DND-41 (cell line): Measurements from ENCODE around the gene LONP2.

Source experiments
- ATAC-seq: fragments of 200-7000 bp; cut with Tn5 transposase; 3 replicates; pipeline ENCODE4 v1.9.1; 2021; ENCODE audit warnings: low read depth; ENCODE audit not compliant: insufficient read depth
- DNase-seq: peaks from one replicate; pipeline ENCODE4 v3.0.0-alpha.2; 2020
- H2AFZ ChIP-seq: 2 replicates; pipeline ENCODE4 v1.6.0; 2012; ENCODE audit warnings: low read depth, low read length
- H3K27ac ChIP-seq: 2 replicates; pipeline ENCODE4 v1.5.1; 2012; ENCODE audit warnings: low read length, inconsistent platforms
- H3K27me3 ChIP-seq: fragments of 200-600 bp; sonication (generic); 2 replicates; pipeline ENCODE4 v1.6.0; 2012; ENCODE audit warnings: low read length, mild to moderate bottlenecking, inconsistent platforms; ENCODE audit not compliant: insufficient read depth, poor library complexity
- H3K36me3 ChIP-seq: 2 replicates; pipeline ENCODE4 v1.5.1; 2012; ENCODE audit warnings: low read length, inconsistent platforms; ENCODE audit not compliant: insufficient read depth
- H3K4me1 ChIP-seq: 2 replicates; pipeline ENCODE4 v1.5.1; 2012; ENCODE audit warnings: mild to moderate bottlenecking, low read length; ENCODE audit not compliant: insufficient read depth
- H3K4me2 ChIP-seq: 2 replicates; pipeline ENCODE4 v1.6.0; 2012; ENCODE audit warnings: mild to moderate bottlenecking, moderate library complexity, low read length, inconsistent platforms; ENCODE audit not compliant: insufficient read depth
- H3K4me3 ChIP-seq, 2 experiments: fragments of 200-600 bp in 1 of 2; shearing (Covaris generic) in 1 of 2; 2 replicates each; pipeline ENCODE4 v1.5.1; 2012 to 2016; ENCODE audit warnings: inconsistent platforms in 2 of 2, low read length in 2 of 2, mild to moderate bottlenecking in 2 of 2, low read depth in 1 of 2, moderate library complexity in 1 of 2
- H3K79me2 ChIP-seq: 2 replicates; pipeline ENCODE4 v1.6.0; 2012; ENCODE audit warnings: low read length, inconsistent platforms; ENCODE audit not compliant: insufficient read depth
- H3K9ac ChIP-seq: 2 replicates; pipeline ENCODE4 v1.6.0; 2012; ENCODE audit warnings: low read depth, mild to moderate bottlenecking, inconsistent platforms, low read length, moderate library complexity
- H3K9me3 ChIP-seq: 2 replicates; pipeline ENCODE4 v1.5.1; 2012; ENCODE audit warnings: low read length, moderate library complexity, mild to moderate bottlenecking, inconsistent platforms; ENCODE audit not compliant: insufficient read depth, severe bottlenecking
- H4K20me1 ChIP-seq: 2 replicates; pipeline ENCODE4 v1.6.0; 2012; ENCODE audit warnings: low read length; ENCODE audit not compliant: insufficient read depth
- EZH2 ChIP-seq: IDR thresholded peaks from 3 replicates; pipeline ENCODE4 v1.6.1; 2012; ENCODE audit warnings: borderline replicate concordance, low read depth, mild to moderate bottlenecking, moderate library complexity, low read length, inconsistent platforms; ENCODE audit not compliant: severe bottlenecking
- TF ChIP-seq, protein P1 (sequence below): IDR thresholded peaks from 2 replicates; pipeline ENCODE4 v1.5.1; 2012; ENCODE audit warnings: borderline replicate concordance, low read length, moderate library complexity, mild to moderate bottlenecking; ENCODE audit not compliant: poor library complexity, severe bottlenecking; ENCODE audit errors: extremely low read depth

The LONP2 gene

DNA sequence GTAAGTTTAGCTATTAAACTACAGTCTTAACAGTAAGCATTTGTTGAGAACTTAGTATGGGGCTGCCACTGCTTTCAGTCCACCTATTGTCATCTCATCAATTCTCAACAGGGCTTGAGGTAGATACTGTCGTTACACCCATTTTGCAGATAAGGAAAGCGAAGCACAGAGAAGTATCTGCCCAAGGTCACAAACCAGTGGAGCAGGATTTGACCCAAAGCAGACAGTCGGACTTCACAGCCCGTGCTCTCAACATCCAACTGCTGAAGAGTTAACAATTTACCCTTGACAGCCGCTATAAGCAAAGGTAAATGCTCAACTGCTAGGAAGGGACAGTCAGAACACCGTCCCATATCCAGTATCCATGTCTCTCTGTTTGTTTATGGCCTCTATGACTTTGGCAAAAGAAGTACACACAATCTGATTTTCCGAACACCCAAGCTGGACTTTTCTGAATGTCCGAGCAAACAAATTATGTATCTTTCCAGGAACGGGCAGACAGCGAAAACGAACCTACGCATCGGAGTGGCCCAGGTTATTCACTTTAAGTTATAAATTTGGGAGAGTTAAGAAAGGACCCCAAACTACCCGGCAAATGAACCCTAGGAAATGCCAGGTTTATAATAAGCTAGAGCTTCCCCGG, 139.9 kb downstream of the LONP2 start:
- Histone ChIP-seq H3K27me3 (no peaks in the 10 kb centered on the region), H3K4me1 (peaks cover 47% of the 10 kb centered on the region), H3K27ac (peak overlapping the region; percentile 58), H2AFZ (peak overlapping the region; percentile 63; the same call in 1 of the 2 replicates), H3K9me3 (no peaks in the 10 kb centered on the region), H3K4me2 (peak overlapping the region; percentile 74), H3K36me3 (no peaks in the 10 kb centered on the region), H4K20me1 (peaks cover 54% of the 10 kb centered on the region), H3K79me2 (peaks cover 63% of the 10 kb centered on the region), H3K4me3 (peak overlapping the region; percentile 47 to 71), H3K9ac (peak overlapping the region; percentile 96)
- no peak for TF ChIP-seq EZH2
- TF ChIP-seq, protein P1, sequence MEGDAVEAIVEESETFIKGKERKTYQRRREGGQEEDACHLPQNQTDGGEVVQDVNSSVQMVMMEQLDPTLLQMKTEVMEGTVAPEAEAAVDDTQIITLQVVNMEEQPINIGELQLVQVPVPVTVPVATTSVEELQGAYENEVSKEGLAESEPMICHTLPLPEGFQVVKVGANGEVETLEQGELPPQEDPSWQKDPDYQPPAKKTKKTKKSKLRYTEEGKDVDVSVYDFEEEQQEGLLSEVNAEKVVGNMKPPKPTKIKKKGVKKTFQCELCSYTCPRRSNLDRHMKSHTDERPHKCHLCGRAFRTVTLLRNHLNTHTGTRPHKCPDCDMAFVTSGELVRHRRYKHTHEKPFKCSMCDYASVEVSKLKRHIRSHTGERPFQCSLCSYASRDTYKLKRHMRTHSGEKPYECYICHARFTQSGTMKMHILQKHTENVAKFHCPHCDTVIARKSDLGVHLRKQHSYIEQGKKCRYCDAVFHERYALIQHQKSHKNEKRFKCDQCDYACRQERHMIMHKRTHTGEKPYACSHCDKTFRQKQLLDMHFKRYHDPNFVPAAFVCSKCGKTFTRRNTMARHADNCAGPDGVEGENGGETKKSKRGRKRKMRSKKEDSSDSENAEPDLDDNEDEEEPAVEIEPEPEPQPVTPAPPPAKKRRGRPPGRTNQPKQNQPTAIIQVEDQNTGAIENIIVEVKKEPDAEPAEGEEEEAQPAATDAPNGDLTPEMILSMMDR: no peak
- DNase-seq (peak; percentile 23), ATAC-seq (peak; percentile 29; the same call in 2 of the 3 replicates)

DNA sequence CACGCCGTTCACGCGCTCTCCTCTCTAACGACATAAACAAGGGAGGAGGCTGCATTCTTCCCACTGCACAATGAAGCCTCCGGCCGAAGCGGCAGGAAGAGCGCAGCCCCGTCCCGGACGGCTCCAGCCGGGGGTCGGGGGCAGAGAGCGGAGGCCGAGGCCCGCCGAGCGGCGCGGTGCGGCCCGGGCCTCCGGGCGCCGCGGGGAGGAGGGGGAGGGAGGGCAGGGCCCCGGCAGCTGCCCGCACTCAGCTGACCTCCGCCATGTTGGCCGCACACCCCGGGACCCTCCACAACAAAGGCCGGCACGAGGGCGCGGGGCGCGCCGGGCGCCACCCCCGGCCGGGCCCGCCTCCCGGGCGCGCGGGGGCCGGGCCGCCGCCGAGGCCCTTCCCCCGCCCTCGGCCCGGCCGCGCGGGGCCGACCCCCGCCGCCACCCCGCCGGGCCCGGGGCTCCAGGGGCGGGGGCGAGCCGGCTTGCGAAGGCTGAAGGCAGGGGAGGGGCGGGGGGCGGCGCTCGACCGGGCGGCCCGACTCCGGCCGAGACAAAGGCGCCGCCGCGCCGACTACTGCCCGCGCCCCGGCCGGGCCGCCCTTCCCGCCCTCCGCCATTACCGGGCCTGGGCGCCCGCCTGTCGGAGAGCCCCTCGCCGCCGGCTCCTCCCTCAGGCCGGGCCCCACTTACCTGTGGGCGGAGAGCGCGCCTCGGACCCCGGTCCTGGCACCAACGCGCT, 140.6 kb downstream of the LONP2 start:
- Histone ChIP-seq H4K20me1 (peaks cover 47% of the 10 kb centered on the region), H3K27ac (peak overlapping the region; percentile 90), H3K79me2 (peaks cover 56% of the 10 kb centered on the region), H3K9ac (peak overlapping the region; percentile 96), H3K4me2 (peak overlapping the region; percentile 74), H3K27me3 (no peaks in the 10 kb centered on the region), H3K4me1 (peaks cover 41% of the 10 kb centered on the region), H3K4me3 (peak overlapping the region; percentile 54 to 71), H3K36me3 (no peaks in the 10 kb centered on the region), H2AFZ (peak overlapping the region; percentile 76), H3K9me3 (no peaks in the 10 kb centered on the region)
- DNase-seq (peak; percentile 41), ATAC-seq (peak; percentile 47)
- TF ChIP-seq, protein P1: no peak
- TF ChIP-seq EZH2: no peak

DNA sequence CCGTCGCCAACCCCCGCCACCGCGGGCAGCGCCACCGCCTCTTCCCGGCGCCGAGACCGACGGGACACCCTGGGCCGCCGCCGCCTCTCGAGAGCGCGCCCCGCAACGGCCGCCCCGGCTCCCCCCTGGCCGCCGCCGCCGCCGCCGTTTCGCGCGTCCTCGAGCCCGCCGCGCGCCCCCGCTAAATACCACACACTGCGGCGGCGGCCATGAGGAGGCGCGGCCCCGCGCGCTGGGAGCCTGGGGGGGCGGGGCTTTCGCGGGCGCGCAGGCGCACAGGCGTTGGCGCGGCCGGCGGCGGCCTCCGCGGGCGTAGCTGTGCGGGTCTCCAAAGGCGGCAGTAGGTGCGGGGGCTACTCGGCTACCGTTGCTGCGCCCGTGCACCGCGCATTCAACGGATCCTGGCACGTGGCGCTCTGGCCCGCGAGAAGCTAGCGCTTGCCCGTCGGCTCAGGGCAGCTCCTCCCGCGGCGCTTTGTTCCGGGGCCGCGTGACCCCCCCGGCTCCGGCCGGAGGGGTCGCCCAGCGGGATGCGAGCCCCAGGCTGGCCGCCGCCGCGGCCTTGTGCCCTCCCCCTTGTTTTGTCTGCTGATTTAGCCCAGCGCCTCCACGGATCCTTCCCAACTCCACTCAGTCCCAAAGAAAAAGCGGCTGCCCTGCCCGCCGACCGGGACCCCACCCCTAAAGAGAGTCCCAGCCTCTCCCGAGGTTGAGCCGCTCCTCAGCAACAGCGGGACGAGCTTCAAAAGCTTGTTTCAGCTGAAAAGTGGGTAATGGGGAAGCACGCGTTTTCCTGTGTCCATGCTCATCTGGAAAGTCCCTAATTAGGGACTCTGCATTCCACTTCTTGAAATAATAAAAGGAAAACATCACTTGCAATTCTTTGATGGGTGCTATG, 141.4 kb downstream of the LONP2 start, which contains the start of gene SIAH1:
TSS of gene SIAH1 (minus strand) at position 161 of the 898 bp plus-strand sequence. CDS start 22,985 bp downstream, outside the sequence.
- Histone ChIP-seq H3K4me3 (peak within 1 kb of the TSS; percentile 71 to 72), H3K36me3 (no peaks in the 10 kb centered on the region), H3K9me3 (no peaks in the 10 kb centered on the region), H3K9ac (peak within 1 kb of the TSS; percentile 96), H3K79me2 (peaks cover 48% of the 10 kb centered on the region), H3K4me2 (peak within 1 kb of the TSS; percentile 87), H3K27ac (peak within 1 kb of the TSS; percentile 90), H3K27me3 (no peaks in the 10 kb centered on the region), H3K4me1 (peaks cover 33% of the 10 kb centered on the region), H4K20me1 (peaks cover 39% of the 10 kb centered on the region), H2AFZ (peak within 1 kb of the TSS; percentile 96)
- TF ChIP-seq EZH2: no peak
- TF ChIP-seq, protein P1: no peak
- peak; percentile 87 for DNase-seq
- peak; percentile 78 for ATAC-seq
